RWPE1 (cell line): Measurements from ENCODE around the gene RIT2.

Experiments used
- CTCF ChIA-PET: fragments of 350-600 bp; sonication (Branson Sonifier 250); formaldehyde crosslinking; extraction: SDS; loops from one replicate; lab custom pipeline; 2021; lab: Yijun Ruan, JAX
- POLR2A ChIA-PET: fragments of 400-600 bp; formaldehyde crosslinking; extraction: SDS; loops from one replicate; lab custom pipeline; 2020; ENCODE audit warnings: antibody characterized with exemption; ENCODE audit not compliant: low non-redundant PET; lab: Yijun Ruan, JAX
- DNase-seq: peaks from one replicate; pipeline ENCODE4 v3.0.0; 2012; ENCODE audit warnings: low spot score
- H3K27ac ChIP-seq: fragments of 450-650 bp; 2 replicates; pipeline ENCODE4 v1.5.1; 2017
- CTCF ChIP-seq: fragments of 450-650 bp; conservative IDR thresholded peaks from 2 replicates; pipeline ENCODE4 v1.5.1; 2017; ENCODE audit warnings: low read depth, mild to moderate bottlenecking

RIT2 gene

GRCh38 chr18:42872838-42873237, 242.6 kb downstream of the RIT2 start:
- CTCF ChIA-PET, result no interaction called here
- POLR2A ChIA-PET, result no interaction called here
- no peak for DNase-seq

GRCh38 chr18:42864876-42865275, 250.6 kb downstream of the RIT2 start:
- POLR2A ChIA-PET, result no interaction called here
- DNase-seq, result no peak
- no peak for TF ChIP-seq CTCF
- no peak overlapping the region for H3K27ac ChIP-seq
- CTCF ChIA-PET, result no interaction called here

More at GRCh38 chr18:42872838-42873237, 242.6 kb downstream of the RIT2 start:
- no peak overlapping the region for H3K27ac ChIP-seq
- TF ChIP-seq CTCF, result no peak

GRCh38 chr18:42861271-42861670, 254.2 kb downstream of the RIT2 start:
- H3K27ac ChIP-seq, result no peak overlapping the region
- DNase-seq, result no peak
- POLR2A ChIA-PET, result no interaction called here
- CTCF ChIA-PET, result no interaction called here
- TF ChIP-seq CTCF, result no peak

GRCh38 chr18:42860548-42860947, 254.9 kb downstream of the RIT2 start:
- CTCF ChIA-PET, result no interaction called here
- TF ChIP-seq CTCF, result no peak
- H3K27ac ChIP-seq, result no peak overlapping the region
- DNase-seq, result no peak
- POLR2A ChIA-PET, result no interaction called here

- no peak for TF ChIP-seq CTCF
- ChIA-PET CTCF (no interaction called here), POLR2A (no interaction called here)
- DNase-seq, result no peak
- no peak overlapping the region for H3K27ac ChIP-seq
Measured at GRCh38 chr18:42860011-42860410, 255.5 kb downstream of the RIT2 start.

GRCh38 chr18:42854558-42854957, 260.9 kb downstream of the RIT2 start:
- DNase-seq, result no peak
- ChIA-PET CTCF (no interaction called here), POLR2A (no interaction called here)
- TF ChIP-seq CTCF, result no peak
- H3K27ac ChIP-seq, result no peak overlapping the region
